Measurements from ENCODE around the gene USP10. TPM values are rescaled to one million over a fixed set of nuclear protein-coding genes. Genes with fewer than 3 reads are reported as not detected.

USP10 gene
- total RNA-seq, 2 donors from 2014 or later, result 82.7 to 129 TPM

- DNase-seq (ENCODE audit: low spot score in 2 of 2) (no peak), ATAC-seq (peak; percentile 52 to 69)
- H3K36me3 Mint-ChIP-seq, result peaks cover 13 to 46% of the 10 kb centered on the region in 2 donors
Observed at GRCh38 chr16:84765616-84766580, 66.1 kb downstream of the USP10 start.

GRCh38 chr16:84766978-84767773 lies 67.4 kb downstream of the USP10 start:
- no peak for ATAC-seq
- H3K9me3 Mint-ChIP-seq, result no peaks in the 10 kb centered on the region
- H3K36me3 Mint-ChIP-seq, result peaks cover 13 to 46% of the 10 kb centered on the region in 2 donors

More at GRCh38 chr16:84765616-84766580, 66.1 kb downstream of the USP10 start:
- Mint-ChIP-seq H3K9me3 (no peaks in the 10 kb centered on the region), H3K27ac (peak overlapping the region; percentile 75)

GRCh38 chr16:84768061-84768807 lies 68.4 kb downstream of the USP10 start:
- H3K27ac Mint-ChIP-seq, result peak overlapping the region in 1 of 2 donors; percentile 81
- DNase-seq (ENCODE audit: low spot score in 2 of 2) (no peak), ATAC-seq (no peak)
- peaks cover 13 to 46% of the 10 kb centered on the region in 2 donors for H3K36me3 Mint-ChIP-seq
- no peaks in the 10 kb centered on the region for H3K9me3 Mint-ChIP-seq

More at GRCh38 chr16:84766978-84767773, 67.4 kb downstream of the USP10 start:
- DNase-seq (ENCODE audit: low spot score in 2 of 2), result no peak
- peak overlapping the region in 1 of 2 donors; percentile 47 for H3K27ac Mint-ChIP-seq

- ATAC-seq, result no peak
- no peak for DNase-seq (ENCODE audit: low spot score in 2 of 2)
- H3K36me3 Mint-ChIP-seq, result peaks cover 8 to 43% of the 10 kb centered on the region in 2 donors
- peak overlapping the region in 1 of 2 donors; percentile 40 for H3K27ac Mint-ChIP-seq
- H3K9me3 Mint-ChIP-seq, result no peaks in the 10 kb centered on the region
Observed at GRCh38 chr16:84768808-84769197, 69.0 kb downstream of the USP10 start.

GRCh38 chr16:84769416-84769815 lies 69.6 kb downstream of the USP10 start:
- peak overlapping the region in 1 of 2 donors; percentile 40 for H3K27ac Mint-ChIP-seq
- no peak for DNase-seq (ENCODE audit: low spot score in 2 of 2)
- H3K36me3 Mint-ChIP-seq, result peaks cover 2 to 36% of the 10 kb centered on the region in 2 donors
- H3K9me3 Mint-ChIP-seq, result no peaks in the 10 kb centered on the region
- no peak for ATAC-seq

GRCh38 chr16:84773312-84773711 lies 73.5 kb downstream of the USP10 start:
- peaks cover 11 to 12% of the 10 kb centered on the region in 2 donors for H3K36me3 Mint-ChIP-seq
- ATAC-seq, result no peak

GRCh38 chr16:84774810-84775209 lies 75.0 kb downstream of the USP10 start:
- H3K27ac Mint-ChIP-seq, result peak overlapping the region in 1 of 2 donors; percentile 87
- ATAC-seq (no peak), DNase-seq (ENCODE audit: low spot score in 2 of 2) (no peak)
- no peaks in the 10 kb centered on the region for H3K9me3 Mint-ChIP-seq
- H3K36me3 Mint-ChIP-seq, result peaks cover 13 to 15% of the 10 kb centered on the region in 2 donors

More at GRCh38 chr16:84773312-84773711, 73.5 kb downstream of the USP10 start:
- Mint-ChIP-seq H3K9me3 (no peaks in the 10 kb centered on the region), H3K27ac (no peak overlapping the region)
- no peak for DNase-seq (ENCODE audit: low spot score in 2 of 2)

GRCh38 chr16:84775262-84775810 lies 75.5 kb downstream of the USP10 start:
- peak in 1 of 2 donors; percentile 37 for ATAC-seq
- DNase-seq (ENCODE audit: low spot score in 2 of 2), result no peak
- H3K36me3 Mint-ChIP-seq, result peaks cover 19 to 21% of the 10 kb centered on the region in 2 donors
- no peaks in the 10 kb centered on the region for H3K9me3 Mint-ChIP-seq
- H3K27ac Mint-ChIP-seq, result peak overlapping the region; percentile 58 to 71

GRCh38 chr16:84777435-84777834 lies 77.6 kb downstream of the USP10 start:
- H3K27ac Mint-ChIP-seq, result no peak overlapping the region
- DNase-seq (ENCODE audit: low spot score in 2 of 2), result no peak
- no peaks in the 10 kb centered on the region for H3K9me3 Mint-ChIP-seq
- peaks cover 21 to 23% of the 10 kb centered on the region in 2 donors for H3K36me3 Mint-ChIP-seq
- ATAC-seq, result no peak

- H3K27ac Mint-ChIP-seq, result no peak overlapping the region
- no peaks in the 10 kb centered on the region for H3K9me3 Mint-ChIP-seq
- H3K36me3 Mint-ChIP-seq, result peaks cover 21 to 23% of the 10 kb centered on the region in 2 donors
- DNase-seq (ENCODE audit: low spot score in 2 of 2), result no peak
- no peak for ATAC-seq
Observed at GRCh38 chr16:84778720-84779119, 78.9 kb downstream of the USP10 start.

- DNase-seq (ENCODE audit: low spot score in 2 of 2) (no peak), ATAC-seq (no peak)
- H3K36me3 Mint-ChIP-seq, result peaks cover 21 to 23% of the 10 kb centered on the region in 2 donors
- no peak overlapping the region for H3K27ac Mint-ChIP-seq
- H3K9me3 Mint-ChIP-seq, result no peaks in the 10 kb centered on the region
Observed at GRCh38 chr16:84780063-84780462, 80.3 kb downstream of the USP10 start.

GRCh38 chr16:84780544-84781376 lies 81.0 kb downstream of the USP10 start:
- ATAC-seq, result no peak
- no peak for DNase-seq (ENCODE audit: low spot score in 2 of 2)
- H3K9me3 Mint-ChIP-seq, result no peaks in the 10 kb centered on the region
- peaks cover 21 to 23% of the 10 kb centered on the region in 2 donors for H3K36me3 Mint-ChIP-seq
- H3K27ac Mint-ChIP-seq, result peak overlapping the region in 1 of 2 donors; percentile 60

GRCh38 chr16:84782846-84783245 lies 83.0 kb downstream of the USP10 start:
- peak overlapping the region in 1 of 2 donors; percentile 13 for H3K27ac Mint-ChIP-seq
- peaks cover 11 to 23% of the 10 kb centered on the region in 2 donors for H3K36me3 Mint-ChIP-seq
- DNase-seq (ENCODE audit: low spot score in 2 of 2) (no peak), ATAC-seq (no peak)
- H3K9me3 Mint-ChIP-seq, result no peaks in the 10 kb centered on the region

- no peak for ATAC-seq
- Mint-ChIP-seq H3K36me3 (no peaks in the 10 kb centered on the region), H3K27ac (no peak overlapping the region), H3K9me3 (no peaks in the 10 kb centered on the region)
- no peak for DNase-seq (ENCODE audit: low spot score in 2 of 2)
Observed at GRCh38 chr16:84785843-84786581, 86.2 kb downstream of the USP10 start.

Data from activated naive CD4-positive, alpha-beta T cell treated with anti-CD3 and anti-CD28 coated beads, Interleukin-2, amount 50 U/mL, for 72 hours (primary cell).